HL-60 (cell line): ENCODE data around the gene STK24.

ENCODE experiments used
- CTCF ChIP-seq: IDR thresholded peaks from one replicate; pipeline ENCODE4 v1.5.1; 2011; ENCODE audit warnings: low read length, control low read depth, inconsistent platforms; ENCODE audit not compliant: insufficient read depth
- REST ChIP-seq: IDR thresholded peaks from 2 replicates; pipeline ENCODE4 v1.6.1; 2012; ENCODE audit warnings: low read depth; ENCODE audit not compliant: insufficient replicate concordance

DNA sequence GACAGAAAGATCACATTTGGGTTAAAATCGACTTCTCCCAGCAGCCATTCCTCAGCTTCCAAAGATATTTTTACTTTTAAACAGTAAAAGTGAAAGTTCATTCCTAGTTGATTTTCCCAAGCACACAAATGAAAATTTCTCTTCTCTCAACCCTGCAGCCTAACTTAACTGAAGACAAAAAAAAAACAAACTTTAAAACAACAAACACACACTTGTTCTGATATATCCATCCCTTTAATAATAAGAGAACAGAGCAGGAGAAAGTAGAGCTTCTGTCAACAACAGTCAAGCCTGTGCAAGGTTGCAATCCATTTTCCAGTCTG is 72.9 kb downstream of the STK24 start:
- no peak for TF ChIP-seq CTCF
- no peak for TF ChIP-seq REST
